GM12872 (cell line): Measurements from ENCODE around the gene CFAP91.

ENCODE experiments used
- TF ChIP-seq, protein P1 (sequence below): IDR thresholded peaks from 3 replicates; pipeline ENCODE4 v1.5.1; 2011; ENCODE audit warnings: low read depth, mild to moderate bottlenecking, low read length, moderate library complexity; ENCODE audit not compliant: insufficient read depth

Gene CFAP91

DNA sequence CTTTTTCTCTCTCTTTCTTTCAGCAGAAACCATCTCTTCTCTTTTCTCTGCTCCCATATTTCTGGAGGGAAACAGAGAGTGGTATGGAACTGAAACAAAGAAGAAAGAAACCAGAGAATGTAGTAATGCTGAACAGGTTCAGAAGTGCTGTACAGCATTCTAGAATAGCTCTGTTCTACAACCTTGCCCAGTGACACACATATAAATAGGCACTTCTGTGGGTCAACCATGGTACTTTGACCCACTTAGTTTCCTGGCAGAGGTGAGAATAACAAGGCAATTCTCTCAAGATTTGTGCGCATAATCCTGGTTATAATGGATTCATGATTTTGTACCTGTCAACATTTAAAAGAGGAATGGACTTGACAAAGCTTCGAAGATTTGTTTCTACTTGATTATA is 12.3 kb downstream of the CFAP91 start:
- TF ChIP-seq, protein P1, sequence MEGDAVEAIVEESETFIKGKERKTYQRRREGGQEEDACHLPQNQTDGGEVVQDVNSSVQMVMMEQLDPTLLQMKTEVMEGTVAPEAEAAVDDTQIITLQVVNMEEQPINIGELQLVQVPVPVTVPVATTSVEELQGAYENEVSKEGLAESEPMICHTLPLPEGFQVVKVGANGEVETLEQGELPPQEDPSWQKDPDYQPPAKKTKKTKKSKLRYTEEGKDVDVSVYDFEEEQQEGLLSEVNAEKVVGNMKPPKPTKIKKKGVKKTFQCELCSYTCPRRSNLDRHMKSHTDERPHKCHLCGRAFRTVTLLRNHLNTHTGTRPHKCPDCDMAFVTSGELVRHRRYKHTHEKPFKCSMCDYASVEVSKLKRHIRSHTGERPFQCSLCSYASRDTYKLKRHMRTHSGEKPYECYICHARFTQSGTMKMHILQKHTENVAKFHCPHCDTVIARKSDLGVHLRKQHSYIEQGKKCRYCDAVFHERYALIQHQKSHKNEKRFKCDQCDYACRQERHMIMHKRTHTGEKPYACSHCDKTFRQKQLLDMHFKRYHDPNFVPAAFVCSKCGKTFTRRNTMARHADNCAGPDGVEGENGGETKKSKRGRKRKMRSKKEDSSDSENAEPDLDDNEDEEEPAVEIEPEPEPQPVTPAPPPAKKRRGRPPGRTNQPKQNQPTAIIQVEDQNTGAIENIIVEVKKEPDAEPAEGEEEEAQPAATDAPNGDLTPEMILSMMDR = no peak

DNA sequence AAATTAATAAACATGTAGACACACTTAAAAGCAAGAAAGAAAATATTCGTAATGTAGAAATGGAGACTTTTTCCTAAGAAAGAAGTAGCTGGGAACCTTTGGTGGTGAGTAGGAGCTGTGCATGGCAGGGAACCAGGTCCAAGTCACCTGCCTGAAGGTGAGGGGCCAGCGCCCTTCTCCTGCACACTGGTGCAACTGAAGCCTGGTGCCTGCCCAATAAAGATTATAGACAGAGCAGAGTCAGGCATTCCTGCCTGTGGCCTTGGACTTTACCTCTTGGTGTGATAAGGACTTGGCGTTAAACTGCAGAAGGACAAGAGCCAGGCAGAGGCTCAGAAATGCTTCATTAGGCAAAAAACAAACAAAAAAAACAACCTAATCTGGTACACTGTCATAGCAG is 14.2 kb downstream of the CFAP91 start:
- TF ChIP-seq, protein P1 = no peak

DNA sequence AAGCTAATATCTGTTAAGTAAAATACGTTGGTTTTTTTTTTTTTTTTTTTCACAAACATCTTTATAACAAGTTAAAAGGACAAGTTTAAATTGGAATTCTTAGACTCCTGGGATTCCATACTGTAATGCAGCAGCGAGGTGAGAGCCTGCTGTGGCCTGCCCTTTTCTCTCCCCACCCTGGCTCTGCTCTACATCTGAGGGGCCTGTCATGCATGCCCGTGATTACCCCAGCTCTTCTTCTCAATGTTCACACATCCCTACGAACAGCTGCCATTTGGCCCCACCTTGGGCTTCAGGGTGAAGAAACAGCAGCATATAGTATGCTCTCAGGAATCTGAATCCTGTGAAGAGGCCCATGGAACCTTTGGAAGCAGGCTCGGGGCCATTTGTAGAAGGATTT is 14.7 kb downstream of the CFAP91 start:
- TF ChIP-seq, protein P1 = no peak

DNA sequence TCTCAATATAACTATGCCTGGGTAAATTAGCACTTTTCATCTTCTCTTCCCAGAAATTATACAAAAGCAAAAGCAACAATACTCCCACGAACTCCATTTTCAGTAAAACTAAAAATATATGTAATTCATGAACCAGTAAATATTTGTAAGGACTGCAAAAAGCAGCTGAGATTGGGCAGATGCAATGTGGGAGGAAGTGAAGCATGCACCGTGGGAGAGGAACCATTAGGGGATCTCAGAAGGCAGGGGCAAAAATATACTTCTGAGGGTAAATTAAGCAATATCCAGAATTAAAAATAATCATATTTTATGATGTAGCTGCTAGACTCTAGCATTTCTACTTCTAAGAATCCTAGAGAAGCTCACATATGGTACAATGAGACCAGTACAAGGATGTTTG is 20.2 kb downstream of the CFAP91 start:
- TF ChIP-seq, protein P1 = no peak

DNA sequence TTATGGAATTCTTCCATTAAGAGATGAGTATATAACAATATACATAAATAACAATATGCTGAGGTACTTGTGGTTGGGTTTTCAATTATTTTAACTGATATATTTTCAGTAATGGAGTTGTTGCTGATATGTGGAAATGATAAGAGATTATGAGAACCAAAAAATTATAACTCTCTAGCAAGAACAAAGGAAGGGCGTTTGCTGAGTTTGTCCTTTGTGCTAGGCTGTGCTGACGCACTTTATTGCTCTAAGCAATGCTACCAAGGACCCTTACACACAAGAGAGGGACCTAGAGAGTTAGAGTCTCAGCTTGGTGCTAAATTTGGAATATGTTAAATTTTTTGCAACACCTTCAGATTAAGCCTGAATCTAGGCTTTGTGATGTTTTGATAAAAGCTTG is 24.1 kb downstream of the CFAP91 start:
- TF ChIP-seq, protein P1 = no peak

DNA sequence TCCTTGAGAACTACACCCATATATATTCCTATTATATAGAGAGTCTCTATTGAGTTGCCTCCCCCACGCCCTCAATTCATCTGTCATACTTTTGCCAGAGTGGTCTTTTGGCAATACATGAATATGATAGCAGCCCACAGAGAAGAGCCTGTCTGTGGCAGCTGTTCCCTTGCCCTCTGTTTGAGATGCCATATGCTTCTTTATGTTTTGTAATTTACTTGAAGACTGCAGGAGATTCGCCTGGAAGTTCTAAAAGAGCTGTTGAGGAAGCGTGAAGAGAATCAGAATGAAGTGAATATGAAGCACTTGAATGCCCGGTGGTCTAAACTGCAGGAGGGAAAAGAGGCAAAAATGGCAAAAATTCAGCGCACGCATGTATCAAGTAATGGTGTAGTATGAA is 27.2 kb downstream of the CFAP91 start:
- TF ChIP-seq, protein P1 = no peak

DNA sequence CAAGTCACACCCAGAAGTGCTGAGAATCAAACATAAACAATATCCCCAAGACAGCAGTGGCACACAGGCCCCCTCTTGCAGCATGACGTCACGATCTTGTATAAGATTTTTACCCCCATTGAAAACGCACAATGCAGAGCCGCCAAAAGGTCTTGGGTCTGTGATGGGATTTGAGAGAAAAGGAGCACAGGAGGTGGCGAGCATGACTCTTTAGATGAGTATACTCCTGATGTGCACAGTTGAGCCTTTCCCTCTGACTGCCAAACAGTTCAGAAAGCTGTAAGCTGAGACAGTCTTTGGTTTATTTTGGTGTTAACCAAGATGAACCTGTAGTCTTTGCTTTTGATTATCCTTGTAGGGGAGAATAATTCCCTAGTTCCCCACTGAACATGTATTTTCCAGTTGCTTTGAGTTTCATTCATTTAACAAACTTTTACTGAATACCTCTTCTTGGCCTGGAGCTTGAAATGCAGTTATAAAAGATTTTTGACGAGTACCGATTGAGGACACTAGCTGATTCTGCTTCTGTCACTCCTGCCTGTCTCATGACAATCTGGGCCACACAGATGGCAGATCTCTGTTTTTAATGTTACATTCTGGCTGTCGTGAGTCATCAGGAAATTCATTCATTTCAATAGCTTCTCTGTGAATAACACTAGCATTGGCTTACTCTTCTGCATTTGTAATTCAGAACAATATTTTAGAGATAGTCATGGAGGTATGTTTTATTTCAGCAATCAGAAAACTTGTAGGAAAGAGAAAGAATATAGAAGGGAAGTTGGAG is 28.9 kb downstream of the CFAP91 start:
- TF ChIP-seq, protein P1 = no peak
